GM13977 (cell line): ENCODE results near the gene EMCN.
"Not testable (repeated sequence)": the region's sequence is repeated elsewhere in the genome, so short reads cannot be mapped to it uniquely, and the experiment has no call there.

Source experiments
- DNase-seq: peaks from one replicate; pipeline ENCODE4 v3.0.0; 2012; ENCODE audit warnings: low spot score
- CTCF ChIP-seq: IDR thresholded peaks from 2 replicates; pipeline ENCODE4 v1.5.1; 2012; ENCODE audit warnings: mild to moderate bottlenecking, control low read depth; ENCODE audit not compliant: insufficient read depth; ENCODE audit errors: extremely low read depth, missing control alignments
- in situ Hi-C: fragments of 300-500 bp; cut with MboI; formaldehyde crosslinking; loops from one replicate; pipeline ENCODE4 v1.12.0; 2022; ENCODE audit warnings: low sequenced_read_pairs, low pct_unique_long_range_greater_than_20kb, mixed read lengths, inconsistent platforms; ENCODE audit not compliant: unreplicated experiment

Gene EMCN

GRCh38 chr4:100362366-100362765 lies 155.5 kb downstream of the EMCN start:
- DNase-seq = no peak
- no peak for TF ChIP-seq CTCF
- in situ Hi-C loops = no loop called here

GRCh38 chr4:100361336-100361735 lies 156.5 kb downstream of the EMCN start:
- no peak for DNase-seq
- in situ Hi-C loops = no loop called here
- TF ChIP-seq CTCF = no peak

- no peak for TF ChIP-seq CTCF
- in situ Hi-C loops = no loop called here
- no peak for DNase-seq
Measured at GRCh38 chr4:100360211-100360610, 157.6 kb downstream of the EMCN start.

GRCh38 chr4:100359441-100359840 lies 158.4 kb downstream of the EMCN start:
- no peak for TF ChIP-seq CTCF
- DNase-seq = no peak
- in situ Hi-C loops = no loop called here

- in situ Hi-C loops = no loop called here
- no peak for TF ChIP-seq CTCF
- no peak for DNase-seq
Measured at GRCh38 chr4:100357542-100357941, 160.3 kb downstream of the EMCN start.

- DNase-seq = no peak
- TF ChIP-seq CTCF = no peak
- in situ Hi-C loops = no loop called here
Measured at GRCh38 chr4:100356172-100356571, 161.7 kb downstream of the EMCN start.

- in situ Hi-C loops, DNase-seq: not testable (repeated sequence)
Measured at GRCh38 chr4:100352352-100352751, 165.5 kb downstream of the EMCN start.
